Prostate gland (tissue), 2 donors: ENCODE measurements around the gene STARD5.

Experiments
- POLR2A ChIP-seq: fragments of 450-650 bp; IDR thresholded peaks from one replicate; pipeline ENCODE4 v1.6.1; 2016; ENCODE audit warnings: antibody characterized with exemption, mild to moderate bottlenecking
- POLR2AphosphoS5 ChIP-seq: sonication (generic); formaldehyde crosslinking; IDR thresholded peaks from one replicate; pipeline ENCODE4 v1.6.1; 2017; ENCODE audit warnings: antibody characterized with exemption
- TF ChIP-seq, protein P1 (sequence below), 4 experiments: fragments of 200-600 bp in 2 of 4; fragments of 450-650 bp in 2 of 4; sonication (generic) in 2 of 4; IDR thresholded peaks; 1 replicate in 3 of 4; 2 replicates in 1 of 4; pipeline ENCODE4 v1.5.1; 2016 to 2019; ENCODE audit warnings: antibody characterized with exemption in 4 of 4, mild to moderate bottlenecking in 2 of 4, moderate library complexity in 2 of 4

DNA sequence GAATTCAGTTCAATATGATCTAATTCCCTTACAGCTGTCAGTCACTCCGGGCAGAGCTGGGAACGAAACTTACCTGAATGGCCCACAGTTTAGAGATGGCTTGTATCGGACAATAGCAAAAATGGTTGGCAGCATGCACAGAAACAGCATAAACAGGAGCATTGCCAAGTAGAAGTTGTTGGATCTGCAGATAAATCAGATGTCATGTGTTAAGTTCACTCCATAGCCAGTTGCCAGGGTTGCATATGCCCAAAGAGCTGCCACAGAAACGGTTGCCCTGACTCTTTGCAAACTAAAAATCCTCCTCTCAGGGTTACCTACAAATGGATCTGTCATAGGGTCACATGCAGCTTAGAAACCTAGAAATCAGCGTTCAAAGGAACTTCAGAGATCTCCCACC is 15.4 kb upstream of the STARD5 start:
- TF ChIP-seq POLR2A = no peak
- TF ChIP-seq, protein P1, sequence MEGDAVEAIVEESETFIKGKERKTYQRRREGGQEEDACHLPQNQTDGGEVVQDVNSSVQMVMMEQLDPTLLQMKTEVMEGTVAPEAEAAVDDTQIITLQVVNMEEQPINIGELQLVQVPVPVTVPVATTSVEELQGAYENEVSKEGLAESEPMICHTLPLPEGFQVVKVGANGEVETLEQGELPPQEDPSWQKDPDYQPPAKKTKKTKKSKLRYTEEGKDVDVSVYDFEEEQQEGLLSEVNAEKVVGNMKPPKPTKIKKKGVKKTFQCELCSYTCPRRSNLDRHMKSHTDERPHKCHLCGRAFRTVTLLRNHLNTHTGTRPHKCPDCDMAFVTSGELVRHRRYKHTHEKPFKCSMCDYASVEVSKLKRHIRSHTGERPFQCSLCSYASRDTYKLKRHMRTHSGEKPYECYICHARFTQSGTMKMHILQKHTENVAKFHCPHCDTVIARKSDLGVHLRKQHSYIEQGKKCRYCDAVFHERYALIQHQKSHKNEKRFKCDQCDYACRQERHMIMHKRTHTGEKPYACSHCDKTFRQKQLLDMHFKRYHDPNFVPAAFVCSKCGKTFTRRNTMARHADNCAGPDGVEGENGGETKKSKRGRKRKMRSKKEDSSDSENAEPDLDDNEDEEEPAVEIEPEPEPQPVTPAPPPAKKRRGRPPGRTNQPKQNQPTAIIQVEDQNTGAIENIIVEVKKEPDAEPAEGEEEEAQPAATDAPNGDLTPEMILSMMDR (IDR thresholded peaks at IDR 0.05) = no peak
- no peak for TF ChIP-seq POLR2AphosphoS5
